GM03348 (cell line): ENCODE measurements around the gene TRIM66.
A peak's percentile ranks its signal among the peaks of the same experiment; 100 is the strongest.

Source experiments
- DNase-seq: peaks from one replicate; pipeline ENCODE4 v3.0.0; 2012; ENCODE audit warnings: low spot score

Gene TRIM66

DNA sequence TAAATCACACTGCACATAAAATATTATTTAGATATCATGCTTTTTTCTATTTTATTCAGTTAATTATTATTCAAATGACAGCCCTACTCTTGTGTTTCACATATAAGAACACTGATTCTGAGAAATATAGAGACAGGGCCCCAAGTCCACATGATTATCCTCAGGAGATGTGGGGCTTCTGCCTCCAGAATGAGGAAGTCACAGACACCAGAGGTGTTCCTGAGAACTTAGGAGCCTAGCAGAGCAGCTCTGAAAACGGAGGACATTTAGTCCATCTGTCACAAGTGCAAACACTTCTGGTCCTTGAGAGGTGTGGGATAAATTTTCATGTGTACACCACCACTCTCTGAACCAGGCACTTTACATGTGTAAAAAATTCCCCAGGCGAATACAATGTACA is 26.2 kb downstream of the TRIM66 start:
- no peak for DNase-seq

DNA sequence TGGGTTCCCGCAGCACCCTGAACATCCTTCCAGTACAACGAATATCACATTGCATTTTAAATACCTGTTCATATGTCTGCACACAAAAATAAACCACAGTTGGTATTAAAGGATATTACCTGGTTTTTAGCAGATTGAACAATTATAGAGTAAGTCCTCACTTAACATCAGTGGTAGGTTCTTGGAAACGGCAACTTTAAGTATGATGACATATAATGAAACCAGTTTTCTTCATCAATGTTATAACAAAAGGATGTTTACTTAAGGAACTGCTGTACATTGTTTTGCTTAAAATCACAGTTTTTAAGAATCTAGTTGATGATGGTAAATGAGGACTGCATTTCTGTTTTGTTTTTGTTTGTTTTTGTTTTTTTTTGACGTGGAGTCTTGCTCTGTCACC is 28.0 kb downstream of the TRIM66 start:
- DNase-seq: no peak

DNA sequence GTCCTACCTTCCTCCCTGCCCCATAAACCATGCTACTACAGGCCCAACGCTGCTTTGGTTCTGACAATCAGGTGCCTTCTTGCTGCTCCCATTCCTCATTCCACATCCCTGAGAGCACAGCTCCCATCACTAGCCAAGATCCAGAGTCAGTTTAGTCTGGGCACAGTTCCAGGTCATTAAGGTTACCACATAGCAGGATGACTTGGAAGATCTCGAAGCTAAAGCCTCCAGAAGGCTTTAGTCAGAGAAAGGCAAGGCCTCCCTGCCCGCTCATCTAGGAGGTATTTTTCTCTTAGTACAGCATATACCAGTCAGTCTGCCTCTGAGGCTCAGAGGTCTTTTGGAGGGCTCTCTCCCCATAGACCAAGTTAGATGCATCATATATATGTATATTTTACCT is 30.3 kb downstream of the TRIM66 start:
- DNase-seq: peak; percentile 73

DNA sequence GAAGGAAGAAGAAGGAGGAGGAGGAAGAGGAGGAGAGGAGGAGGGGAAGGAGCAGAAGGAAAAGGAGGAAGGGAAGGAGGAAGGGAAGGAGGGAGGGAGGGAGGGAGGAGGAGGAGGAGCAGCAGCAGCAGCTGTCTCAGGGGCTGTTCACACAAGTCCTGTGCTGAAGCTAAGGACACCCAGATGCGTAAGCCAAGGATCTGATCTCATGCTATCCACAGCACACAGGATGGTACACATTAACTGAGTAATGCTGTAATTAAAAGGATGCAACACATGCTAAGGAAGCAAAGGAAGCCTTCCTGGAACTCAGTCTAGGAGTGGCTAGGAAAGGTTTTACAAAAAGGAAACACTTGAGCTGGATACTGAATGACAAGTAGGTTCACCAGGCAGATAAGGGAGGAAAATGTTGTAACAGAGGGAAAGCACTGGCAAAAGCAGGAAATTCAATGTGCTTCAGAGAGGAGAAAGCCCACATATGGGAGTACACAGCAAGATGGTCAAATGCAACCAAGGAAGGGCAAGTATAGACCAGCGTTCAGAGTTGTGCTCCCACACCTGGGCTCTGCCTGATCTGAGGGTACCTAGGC is 32.0 kb downstream of the TRIM66 start:
- peak; percentile 27 for DNase-seq

DNA sequence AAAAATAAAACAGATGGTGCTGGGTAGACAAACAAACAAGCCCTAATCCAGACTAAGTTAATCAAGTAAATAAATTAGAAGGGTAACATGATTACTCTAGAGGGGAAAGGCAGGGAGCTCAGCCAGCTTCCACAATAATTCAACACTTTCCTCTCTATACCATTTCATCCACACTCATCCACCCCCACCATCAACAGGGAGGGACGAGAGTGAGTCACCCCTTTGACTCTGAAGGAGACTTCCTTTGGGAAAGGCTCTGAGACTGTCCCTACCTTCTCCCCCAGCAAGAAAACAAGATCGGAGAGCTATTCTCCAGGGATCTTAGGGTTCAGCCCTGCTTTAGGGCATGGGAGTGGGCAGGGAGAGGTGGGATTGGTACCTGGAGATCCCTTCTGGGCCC is 33.1 kb downstream of the TRIM66 start:
- peak; percentile 86 for DNase-seq

DNA sequence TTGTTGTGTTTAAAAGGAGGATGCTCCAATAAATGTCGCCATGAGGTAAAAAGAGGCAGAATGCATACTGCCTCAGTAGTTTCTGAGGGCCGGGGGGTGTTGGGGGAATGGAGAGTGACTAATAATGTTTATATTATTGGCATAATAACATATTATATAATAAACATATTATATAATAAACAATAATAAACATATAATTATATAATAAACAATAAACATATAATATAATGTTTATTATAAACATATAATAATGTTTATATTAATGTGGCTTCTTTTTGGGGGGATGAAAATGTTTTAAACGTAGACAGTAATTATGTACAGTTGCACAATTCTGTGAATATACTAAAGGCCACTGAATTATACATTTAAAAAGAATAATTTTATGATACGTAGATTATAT is 35.6 kb downstream of the TRIM66 start:
- DNase-seq: no peak

DNA sequence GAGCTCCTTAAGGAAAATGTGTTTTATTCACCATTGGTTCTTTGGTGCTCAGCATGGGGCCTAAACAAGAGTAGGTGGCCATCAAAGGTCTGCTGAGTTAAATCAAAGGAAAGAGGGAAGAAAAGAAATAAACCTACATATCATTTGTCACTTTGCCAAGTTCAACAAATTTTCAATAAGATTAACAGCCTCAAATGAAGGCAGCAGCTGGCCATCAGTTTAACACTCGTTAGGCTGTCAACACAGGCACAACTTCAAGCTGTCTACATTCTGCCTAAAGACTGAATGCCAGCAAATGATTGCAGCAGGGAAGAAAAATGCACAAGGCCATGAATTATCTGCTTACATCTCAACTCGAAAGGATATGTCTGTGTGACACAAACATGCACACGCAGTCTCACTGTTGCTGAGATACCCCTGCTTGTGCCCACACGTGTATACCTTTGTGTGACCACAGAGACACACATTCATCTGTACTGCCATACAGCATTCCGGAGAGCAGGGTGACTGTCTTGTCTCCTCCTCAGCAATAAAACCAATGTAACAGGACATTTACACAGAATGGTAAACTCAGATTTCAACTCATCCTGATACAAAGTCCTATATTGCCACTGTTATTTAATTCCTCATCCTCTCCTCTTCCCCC is 40.1 kb downstream of the TRIM66 start:
- no peak for DNase-seq

DNA sequence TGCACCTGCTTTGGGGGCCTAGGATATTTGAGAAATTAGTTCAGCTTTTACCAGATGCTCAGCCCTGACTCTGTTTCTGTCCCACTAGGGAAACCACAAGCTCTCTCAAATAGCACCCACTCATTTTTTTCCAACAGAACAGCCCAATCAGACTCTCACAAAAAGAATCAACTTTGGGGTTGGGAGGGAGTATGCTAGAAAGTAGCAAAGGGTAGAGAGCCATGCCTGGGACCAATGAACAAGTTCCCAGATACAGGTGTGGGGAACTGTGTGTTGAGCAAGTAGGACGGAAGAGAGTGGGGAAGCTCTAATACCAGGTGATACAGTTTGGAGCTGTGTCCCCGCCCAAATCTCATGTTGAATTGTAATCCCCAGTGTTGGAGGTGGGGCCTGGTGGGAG is 41.1 kb downstream of the TRIM66 start:
- DNase-seq: no peak

DNA sequence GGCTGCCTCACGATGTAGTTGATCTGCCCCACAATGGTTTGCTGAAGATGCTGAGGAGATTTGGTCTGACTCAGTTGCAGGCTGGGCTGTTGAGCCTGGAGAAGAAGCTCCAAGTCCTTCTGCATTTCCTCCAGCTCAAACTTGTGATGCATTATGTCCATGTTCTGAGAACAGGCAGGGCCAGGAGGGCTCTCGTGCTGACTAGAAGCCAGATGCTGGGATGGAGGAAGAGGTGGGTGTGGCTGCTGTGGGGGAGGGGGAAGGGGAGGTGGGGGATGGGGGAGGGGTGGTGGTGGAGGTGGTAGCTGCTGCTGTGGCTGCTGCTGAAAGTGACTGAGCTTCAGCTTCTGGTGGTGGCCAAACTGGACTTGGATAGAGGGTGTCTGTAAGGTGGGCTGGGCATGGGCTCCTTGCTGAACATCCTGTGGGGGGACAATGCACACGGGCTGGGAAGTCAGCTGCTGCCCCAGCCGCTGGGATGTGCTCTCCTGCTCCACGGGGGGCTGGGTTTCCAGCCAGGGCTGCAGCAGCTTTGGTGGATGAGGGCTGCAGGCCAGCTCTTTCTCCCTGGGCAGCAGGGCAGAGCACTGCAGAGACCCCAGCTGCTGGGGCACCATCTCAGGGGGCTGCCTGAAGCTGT is 42.1 kb downstream of the TRIM66 start:
- no peak for DNase-seq

DNA sequence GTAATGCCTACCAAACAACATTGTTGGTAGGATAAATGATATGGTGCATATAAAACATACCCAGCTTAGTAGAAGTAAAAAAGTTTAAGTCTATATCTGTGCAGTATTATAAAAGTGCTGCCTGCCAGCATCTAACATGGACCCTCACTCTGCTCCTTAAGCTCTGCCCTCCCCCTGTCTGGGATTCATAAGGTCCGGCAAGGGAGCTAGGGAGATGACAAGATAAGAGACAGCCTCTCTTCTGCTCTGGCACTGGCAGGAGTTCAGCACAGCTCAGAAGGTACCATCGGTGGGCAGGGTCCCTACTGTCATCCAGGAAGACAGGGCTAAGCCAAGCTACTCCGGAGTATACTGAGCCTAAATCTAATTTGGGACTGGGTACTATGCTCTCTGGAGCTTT is 42.8 kb downstream of the TRIM66 start:
- DNase-seq: no peak

DNA sequence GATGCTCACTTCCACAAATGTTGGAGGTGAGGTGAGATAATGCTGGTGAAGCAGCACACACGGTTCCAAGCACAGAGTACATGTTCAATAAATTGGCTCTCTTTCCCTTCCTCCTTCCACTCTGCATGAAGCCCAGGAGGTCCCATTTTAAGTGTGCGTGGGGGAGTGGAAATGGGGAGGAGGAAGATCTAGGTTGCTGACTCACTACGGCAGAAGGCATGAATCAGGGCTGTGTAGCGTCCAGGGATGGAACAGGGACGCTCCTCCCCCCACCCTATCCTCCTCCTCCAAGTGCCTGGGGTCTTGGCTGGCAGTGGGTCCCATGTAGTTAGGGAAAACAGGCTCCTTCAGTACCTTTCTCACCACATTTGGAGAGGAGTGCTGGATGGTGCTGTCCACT is 44.2 kb downstream of the TRIM66 start:
- peak; percentile 44 for DNase-seq

DNA sequence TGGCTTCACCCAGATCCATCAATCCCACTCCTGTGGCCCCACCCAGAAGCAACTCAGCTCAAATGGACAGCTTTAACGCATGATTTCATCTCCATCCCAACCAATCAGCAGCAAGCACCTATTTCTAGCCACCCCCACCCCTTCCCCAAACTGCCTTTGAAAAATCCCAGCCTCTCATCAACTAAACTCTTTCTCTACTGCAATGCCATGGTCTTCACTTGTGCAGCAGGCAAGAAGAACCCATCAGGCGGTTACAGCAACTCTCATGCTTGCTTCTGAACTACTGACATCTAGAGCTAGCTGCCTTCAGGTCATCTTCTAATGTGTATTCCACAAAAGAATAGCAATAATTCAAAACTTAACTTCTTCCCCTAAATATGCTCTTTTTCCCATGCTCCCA is 46.3 kb downstream of the TRIM66 start:
- DNase-seq: no peak

DNA sequence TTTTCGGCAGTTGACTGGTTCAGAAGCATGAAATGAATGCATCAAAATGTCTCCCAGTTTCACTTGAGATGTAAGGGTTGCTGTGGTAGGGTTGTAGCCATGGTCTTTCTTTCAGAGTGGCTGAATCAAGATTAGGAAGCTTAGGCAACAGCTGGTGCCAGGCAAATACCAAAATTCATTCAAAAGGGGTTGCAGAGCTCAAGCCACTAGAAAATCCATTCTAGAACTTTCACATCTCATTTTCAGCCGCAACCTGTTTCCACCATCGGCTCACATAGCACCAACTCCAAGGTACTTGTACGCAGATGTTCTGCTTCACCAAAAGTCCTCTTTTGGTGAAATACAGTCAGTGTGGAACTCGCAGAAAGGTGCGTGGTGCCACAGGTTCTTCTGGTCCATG is 48.0 kb downstream of the TRIM66 start:
- DNase-seq: no peak

DNA sequence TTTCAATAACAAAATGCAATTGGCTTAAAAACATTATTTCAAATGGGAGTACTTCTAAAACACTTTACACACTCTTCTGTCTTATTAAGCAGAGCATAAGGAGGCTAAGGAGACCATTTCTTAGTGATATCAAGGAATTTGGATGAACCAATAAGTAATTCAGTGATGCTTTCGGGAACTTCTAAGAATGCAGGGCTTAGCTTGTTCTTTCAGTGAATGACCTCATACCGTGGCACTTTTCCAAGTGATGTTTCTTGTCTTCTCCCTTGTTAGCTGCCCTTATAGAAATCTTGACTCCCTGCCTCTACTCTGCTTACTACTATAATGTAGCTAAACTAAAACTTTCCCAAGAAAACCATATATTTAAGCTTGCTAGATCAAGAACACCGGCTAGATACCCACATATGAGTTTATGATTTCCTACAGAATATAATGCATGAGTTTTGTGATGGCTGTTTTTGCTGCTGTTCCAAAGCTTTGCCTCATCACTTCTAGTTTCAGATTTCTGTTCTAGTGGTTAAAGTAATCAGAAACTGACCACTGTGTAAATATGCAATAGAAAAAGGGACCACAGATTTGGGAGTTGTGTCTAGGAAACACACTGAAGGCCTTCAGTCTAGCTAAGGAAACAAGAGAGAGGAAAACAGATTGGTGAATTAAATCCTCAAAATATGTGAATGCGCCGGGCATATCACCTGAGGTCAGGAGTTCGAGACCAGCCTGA is 50.9 kb downstream of the TRIM66 start:
- peak; percentile 50 for DNase-seq

DNA sequence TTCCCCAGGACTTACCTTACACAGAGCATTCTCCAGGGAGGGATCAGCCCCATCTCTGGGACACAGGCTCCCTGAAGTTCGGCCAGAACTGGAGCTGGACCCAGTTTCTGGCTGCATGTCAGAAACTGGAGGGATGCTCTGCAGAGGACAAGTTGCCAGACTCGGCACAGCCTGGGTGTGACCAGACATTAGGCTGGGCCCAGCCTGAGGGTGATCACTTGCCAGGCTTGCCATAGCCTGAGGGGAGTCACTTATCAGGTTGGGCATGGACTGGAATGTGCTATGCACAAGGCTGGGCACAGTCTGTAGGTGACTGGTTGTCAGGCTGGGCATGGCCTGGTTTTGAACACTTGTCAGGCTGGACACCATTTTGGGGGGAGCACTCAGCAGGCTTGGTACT is 57.8 kb downstream of the TRIM66 start:
- no peak for DNase-seq

DNA sequence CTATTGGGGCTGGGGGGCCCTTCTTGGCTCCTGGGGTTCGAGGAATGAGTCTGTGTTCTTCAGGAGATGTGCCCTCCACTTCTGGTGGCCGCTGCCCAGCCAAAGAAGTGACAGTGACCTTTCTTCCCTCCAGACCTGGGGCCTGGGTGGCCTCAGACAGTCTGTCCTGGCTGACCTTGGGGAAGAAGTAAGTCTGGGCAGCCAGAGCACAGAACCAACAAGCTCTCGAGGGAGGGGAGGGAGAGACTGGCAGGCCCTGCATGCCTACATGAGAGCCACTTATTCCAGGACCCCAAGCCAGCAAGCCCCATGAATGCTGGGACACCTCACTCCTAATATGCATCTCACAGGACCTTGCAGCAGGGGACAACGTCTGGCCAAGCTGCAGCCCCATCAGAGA is 61.3 kb downstream of the TRIM66 start:
- DNase-seq: no peak

DNA sequence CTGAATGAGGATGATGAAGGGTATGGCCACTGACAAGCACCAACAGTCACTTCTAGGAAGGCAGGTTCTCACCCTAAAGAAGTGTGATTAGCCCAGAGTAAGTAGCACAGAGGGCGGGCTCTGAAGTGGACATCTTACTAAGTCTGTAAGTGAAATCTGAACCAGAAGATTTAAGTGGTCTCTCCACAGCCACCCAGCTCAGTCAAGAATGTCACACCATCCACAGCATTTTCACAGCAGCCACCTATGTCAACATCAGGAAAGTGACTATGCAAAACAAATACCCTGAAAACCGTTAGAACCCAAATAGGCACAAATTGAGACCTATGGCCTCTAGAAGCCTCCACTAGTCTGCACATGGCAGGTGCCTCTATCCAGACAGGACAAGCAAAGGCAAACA is 65.4 kb downstream of the TRIM66 start:
- no peak for DNase-seq

DNA sequence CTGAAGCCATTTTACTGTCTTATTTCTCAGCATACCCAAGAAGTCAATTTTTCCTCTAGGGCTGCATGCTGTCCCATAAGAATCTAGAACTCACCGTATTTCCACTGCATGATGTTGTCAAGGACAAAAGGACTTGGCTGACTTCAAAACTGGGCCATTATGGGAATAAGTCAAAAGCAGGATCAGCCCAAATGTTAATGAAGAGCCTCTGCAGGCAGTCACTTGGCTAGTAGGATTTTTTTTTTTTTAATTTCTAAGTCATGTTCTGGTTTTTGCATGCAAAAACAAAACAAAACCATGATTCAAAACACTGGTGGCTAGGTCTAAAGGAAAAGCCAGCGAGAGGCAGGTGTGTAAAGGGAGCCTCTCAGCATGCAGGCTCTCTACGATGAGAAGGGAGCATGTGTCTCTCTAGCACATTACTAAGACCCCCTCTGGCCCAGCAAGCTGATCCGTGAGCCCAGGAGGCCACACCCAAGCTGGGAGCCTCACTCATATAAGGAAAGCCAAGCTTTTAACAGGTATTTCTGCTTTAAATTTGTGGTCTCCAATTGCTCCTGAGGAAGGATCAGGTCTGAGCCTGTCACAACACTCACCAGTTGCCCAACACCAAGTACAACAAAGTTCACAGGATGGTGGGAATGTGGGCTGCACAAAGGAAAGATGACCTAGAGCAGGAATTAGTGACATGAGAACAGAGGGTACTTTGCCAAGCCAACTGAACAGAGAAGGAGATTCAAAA is 67.0 kb downstream of the TRIM66 start:
- DNase-seq: no peak

DNA sequence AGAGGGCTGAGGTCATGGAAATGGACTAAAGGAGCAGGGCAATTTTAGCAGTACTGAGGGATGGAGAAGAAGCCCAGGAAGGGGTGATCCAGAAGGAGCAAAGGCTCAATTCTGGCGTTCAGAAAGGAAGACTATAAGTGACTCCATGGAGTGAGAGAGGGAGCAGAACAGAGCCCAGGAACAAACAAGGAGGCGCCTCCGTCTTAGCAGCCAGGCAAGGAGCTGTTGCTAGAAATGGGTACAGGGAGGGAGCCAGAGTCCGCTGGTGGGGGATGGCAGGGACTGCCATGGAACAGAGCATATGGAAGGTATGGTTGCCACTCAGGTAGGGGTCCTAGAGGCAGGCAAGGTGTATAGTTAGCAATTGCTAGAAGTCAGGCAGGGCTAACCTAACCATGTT is 68.0 kb downstream of the TRIM66 start:
- DNase-seq: no peak

DNA sequence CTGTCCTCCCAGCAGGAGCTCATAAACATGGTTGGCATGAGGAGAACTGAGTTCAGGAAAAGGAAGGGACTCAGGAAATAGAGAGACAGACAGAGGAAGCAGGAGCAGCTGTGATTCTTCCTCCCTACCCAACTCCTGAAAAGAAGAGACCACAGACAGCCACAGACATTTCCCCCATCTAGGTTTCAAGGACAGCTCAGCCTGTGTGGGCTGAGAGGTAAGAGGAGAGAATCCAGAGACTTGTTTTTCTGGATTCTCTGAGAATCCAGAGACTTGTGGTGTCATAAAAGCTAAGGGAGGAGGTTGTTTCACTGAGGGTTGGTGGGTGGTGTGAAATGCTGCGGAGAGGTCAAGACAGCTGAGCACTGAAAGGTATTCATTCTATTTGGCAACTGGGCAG is 69.4 kb downstream of the TRIM66 start:
- no peak for DNase-seq

DNA sequence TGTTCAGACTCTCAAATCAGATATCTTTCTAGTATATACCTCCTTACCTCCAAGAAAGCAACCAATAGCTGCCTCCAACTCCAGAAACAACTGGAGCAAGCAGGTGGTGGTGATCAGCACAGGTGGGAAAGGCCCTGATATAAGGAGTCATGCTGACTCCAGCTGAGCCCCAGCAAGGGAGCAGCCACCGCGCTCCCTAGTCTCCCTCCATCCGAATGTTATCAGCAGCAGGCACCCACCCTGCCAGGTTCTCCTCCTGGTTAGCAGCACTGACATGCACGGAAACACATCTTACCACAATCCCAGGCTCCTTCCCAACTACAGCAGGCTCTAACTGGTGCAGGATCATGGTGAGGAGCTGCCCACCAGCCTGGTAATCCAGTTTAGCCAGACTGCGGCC is 69.9 kb downstream of the TRIM66 start:
- no peak for DNase-seq

DNA sequence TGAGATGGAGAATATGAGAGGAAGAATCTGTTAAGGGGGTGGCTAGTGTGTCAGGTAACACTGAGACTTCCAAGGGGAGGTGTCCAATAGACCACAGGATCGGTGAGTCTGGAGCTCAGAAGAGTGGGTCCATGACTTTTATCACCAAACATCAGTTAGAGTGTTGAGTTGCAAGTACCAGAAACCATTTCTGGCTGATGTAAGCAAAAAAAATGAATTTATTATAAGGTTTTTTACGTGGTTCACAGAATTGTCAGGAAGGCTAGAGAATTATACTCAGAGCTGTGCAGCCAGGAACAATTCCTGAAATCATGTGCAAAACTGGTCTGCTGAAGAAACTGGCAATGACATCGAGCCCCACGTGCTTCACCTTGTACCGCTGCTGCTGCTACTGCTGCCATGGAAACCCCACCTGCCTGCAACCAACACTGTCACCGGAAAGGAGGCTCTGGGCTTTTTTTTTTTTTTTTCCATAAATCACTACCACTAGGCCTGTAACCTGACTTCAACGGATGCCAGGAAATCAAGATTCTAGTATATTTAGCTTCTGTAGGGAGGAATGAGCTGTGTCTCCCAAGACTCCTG is 71.8 kb downstream of the TRIM66 start:
- no peak for DNase-seq
